Measurements from ENCODE around the gene ATP11C. TPM values are rescaled to one million over a fixed set of nuclear protein-coding genes. Genes with fewer than 3 reads are reported as not detected.
A peak's percentile ranks its signal among the peaks of the same experiment; 100 is the strongest.

The ATP11C gene
- total and polyA plus RNA-seq, 7 experiments from 2014 or later, result 4.5 to 27.5 (median 22.0) TPM

DNA sequence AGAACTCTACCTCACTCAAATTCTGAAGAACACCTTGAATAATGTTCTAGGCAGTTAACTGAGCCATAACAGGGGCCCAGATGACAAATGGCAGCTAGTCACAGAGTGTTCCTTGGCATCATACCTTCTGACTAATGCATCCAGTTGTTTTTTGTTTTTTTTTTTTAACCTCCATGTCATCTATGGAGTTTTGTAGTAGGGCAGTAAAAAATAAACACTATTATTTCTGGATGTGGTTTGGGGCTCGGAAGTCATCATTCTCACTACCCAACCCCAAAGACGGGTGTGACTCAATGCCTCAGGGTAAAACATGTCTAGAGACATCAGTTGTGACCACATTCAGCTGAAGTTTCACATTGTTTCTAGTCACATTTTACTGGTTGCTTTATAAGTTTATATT lies 193.7 kb downstream of the ATP11C start:
- Mint-ChIP-seq H3K27me3 (no peaks in the 10 kb centered on the region), H3K36me3 (peaks cover 0 to 36% (median 15%) of the 10 kb centered on the region in 5 donors), H3K9me3 (no peaks in the 10 kb centered on the region), H3K4me3 (peak overlapping the region in 2 of 10 donors; percentile 39 to 46), H3K27ac (peak overlapping the region in 3 of 9 donors; percentile 39 to 73 (median 41)), H3K4me1 (peaks cover 0 to 25% (median 0%) of the 10 kb centered on the region in 7 donors)
- H3K4me3 ChIP-seq (ENCODE audit: low read length), result no peak overlapping the region
- no peaks in the 10 kb centered on the region for H3K9me3 ChIP-seq (ENCODE audit: control insufficient read depth in 2 of 3, low read length in 3 of 3)
- no peaks in the 10 kb centered on the region for H3K27me3 ChIP-seq (ENCODE audit: control insufficient read depth in 2 of 2, insufficient read depth in 2 of 2, low read length in 2 of 2)
- H3K27ac ChIP-seq (ENCODE audit: low read depth, low read length), result no peak overlapping the region
- ChIA-PET POLR2A (no interaction called here), CTCF (no interaction called here)
- H3K36me3 ChIP-seq (ENCODE audit: control insufficient read depth in 2 of 3, insufficient read depth in 3 of 3, low read length in 3 of 3), result peaks cover 0 to 12% (median 0%) of the 10 kb centered on the region in 3 experiments
- ATAC-seq (peak; percentile 47), DNase-seq (peak in 1 of 9 donors; percentile 21)
- intact Hi-C loops (cut with micrococcal nuclease), result loop anchor here in 1 of 2 donors (1.0 to 5.0 kb wide), 2 partner anchors 27 to 193 kb away; partner anchors contain the start of gene ATP11C
- peaks cover 0 to 5% of the 10 kb centered on the region in 2 donors for H3K4me1 ChIP-seq (ENCODE audit: control insufficient read depth in 2 of 2, insufficient read depth in 2 of 2, low read length in 2 of 2)

DNA sequence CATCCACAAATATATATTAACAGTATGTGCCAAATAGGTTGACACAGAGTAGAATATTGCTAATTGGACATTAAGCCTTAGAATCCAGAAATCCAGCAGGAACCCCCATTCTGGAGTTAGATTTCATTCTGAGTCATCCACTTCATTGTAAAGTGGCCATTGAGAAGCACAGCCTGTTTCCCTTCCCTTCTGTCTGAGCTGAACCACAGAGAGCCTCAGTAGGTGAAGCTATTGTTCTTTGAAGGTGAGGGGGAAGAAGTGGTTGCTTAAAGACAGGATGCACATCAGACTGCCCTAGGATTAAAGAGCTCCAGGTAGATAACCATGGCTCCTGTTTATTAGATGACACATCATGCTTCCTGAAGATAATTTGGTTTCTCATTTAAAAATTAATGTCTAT lies 194.3 kb downstream of the ATP11C start:
- H3K36me3 Mint-ChIP-seq, result peaks cover 0 to 38% (median 15%) of the 10 kb centered on the region in 5 donors
- intact Hi-C loops (cut with micrococcal nuclease), result loop anchor here in 1 of 2 donors (5.0 kb wide), 1 partner anchor 194 kb away; the partner anchor contains the start of gene ATP11C

DNA sequence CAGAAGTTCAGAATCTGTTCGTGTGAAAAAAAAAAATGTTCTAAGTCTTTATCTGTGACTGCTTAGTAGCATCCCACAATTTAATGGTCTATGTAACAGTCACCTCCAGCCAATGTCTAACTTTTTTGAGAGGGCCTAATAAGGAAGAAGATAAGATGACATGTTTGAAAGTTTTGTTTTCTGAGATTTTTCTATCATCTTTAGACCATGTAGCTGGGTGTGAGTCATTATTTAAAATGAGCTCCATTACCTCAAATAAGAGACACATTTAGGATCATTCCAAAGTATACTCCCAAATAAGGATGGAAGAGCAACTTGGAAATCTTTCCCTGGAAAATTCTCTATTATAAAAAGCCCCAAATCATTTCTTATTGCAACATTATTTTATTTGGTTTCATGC lies 196.7 kb downstream of the ATP11C start:
- Histone ChIP-seq H3K27me3 (ENCODE audit: control insufficient read depth in 2 of 2, insufficient read depth in 2 of 2, low read length in 2 of 2) (no peaks in the 10 kb centered on the region), H3K27ac (ENCODE audit: low read depth, low read length) (no peak overlapping the region), H3K9me3 (ENCODE audit: control insufficient read depth in 2 of 3, low read length in 3 of 3) (no peaks in the 10 kb centered on the region), H3K4me1 (ENCODE audit: control insufficient read depth in 2 of 2, insufficient read depth in 2 of 2, low read length in 2 of 2) (peaks cover 0 to 5% of the 10 kb centered on the region in 2 donors), H3K4me3 (ENCODE audit: low read length) (no peak overlapping the region), H3K36me3 (ENCODE audit: control insufficient read depth in 2 of 3, insufficient read depth in 3 of 3, low read length in 3 of 3) (peaks cover 0 to 12% (median 0%) of the 10 kb centered on the region in 3 experiments)
- ATAC-seq (no peak), DNase-seq (no peak)
- Mint-ChIP-seq H3K27me3 (no peaks in the 10 kb centered on the region), H3K36me3 (peaks cover 0 to 43% (median 16%) of the 10 kb centered on the region in 5 donors), H3K4me1 (peaks cover 0 to 22% (median 0%) of the 10 kb centered on the region in 7 donors), H3K4me3 (no peak overlapping the region), H3K9me3 (no peaks in the 10 kb centered on the region), H3K27ac (no peak overlapping the region)
- intact Hi-C loops (cut with micrococcal nuclease), result loop anchor here in 1 of 2 donors (5.0 kb wide), 1 partner anchor 196 kb away; the partner anchor contains the start of gene ATP11C
- CTCF ChIA-PET, result no interaction called here
- POLR2A ChIA-PET, result no interaction called here

More for the DNA sequence above, 194.3 kb downstream of the ATP11C start:
- Histone ChIP-seq H3K4me3 (ENCODE audit: low read length) (no peak overlapping the region), H3K9me3 (ENCODE audit: control insufficient read depth in 2 of 3, low read length in 3 of 3) (no peaks in the 10 kb centered on the region), H3K36me3 (ENCODE audit: control insufficient read depth in 2 of 3, insufficient read depth in 3 of 3, low read length in 3 of 3) (peaks cover 0 to 12% (median 0%) of the 10 kb centered on the region in 3 experiments), H3K27ac (ENCODE audit: low read depth, low read length) (no peak overlapping the region), H3K4me1 (ENCODE audit: control insufficient read depth in 2 of 2, insufficient read depth in 2 of 2, low read length in 2 of 2) (peaks cover 0 to 5% of the 10 kb centered on the region in 2 donors), H3K27me3 (ENCODE audit: control insufficient read depth in 2 of 2, insufficient read depth in 2 of 2, low read length in 2 of 2) (no peaks in the 10 kb centered on the region)
- peak overlapping the region in 1 of 10 donors; percentile 46 for H3K4me3 Mint-ChIP-seq
- ChIA-PET CTCF (no interaction called here), POLR2A (no interaction called here)
- ATAC-seq, result no peak
- H3K27me3 Mint-ChIP-seq, result no peaks in the 10 kb centered on the region
- H3K4me1 Mint-ChIP-seq, result peaks cover 0 to 25% (median 0%) of the 10 kb centered on the region in 7 donors
- peak overlapping the region in 1 of 9 donors; percentile 73 for H3K27ac Mint-ChIP-seq
- H3K9me3 Mint-ChIP-seq, result no peaks in the 10 kb centered on the region
- no peak for DNase-seq

DNA sequence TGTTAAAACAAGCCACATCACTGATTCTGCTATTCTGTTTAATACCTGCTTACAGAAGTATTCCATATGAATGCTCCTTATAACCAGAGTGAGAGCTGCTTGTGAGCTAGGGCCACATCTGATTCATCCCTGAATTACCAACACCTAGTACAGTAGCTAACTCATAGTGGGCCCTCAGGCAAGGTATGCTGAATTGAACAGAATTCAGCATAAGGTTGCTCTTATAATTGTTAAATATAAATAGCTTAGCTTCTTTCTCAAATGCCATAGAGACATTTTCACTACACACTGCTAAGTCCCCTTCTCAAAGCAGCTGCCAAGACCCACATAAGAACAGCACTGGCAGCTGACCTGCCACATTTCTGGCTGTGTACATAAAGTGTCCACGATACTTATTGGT lies 197.9 kb downstream of the ATP11C start:
- H3K27ac ChIP-seq (ENCODE audit: low read depth, low read length), result no peak overlapping the region
- Mint-ChIP-seq H3K27me3 (no peaks in the 10 kb centered on the region), H3K27ac (no peak overlapping the region), H3K4me1 (peaks cover 0 to 13% (median 0%) of the 10 kb centered on the region in 7 donors), H3K4me3 (no peak overlapping the region), H3K36me3 (peaks cover 0 to 34% (median 9%) of the 10 kb centered on the region in 5 donors), H3K9me3 (no peaks in the 10 kb centered on the region)
- H3K27me3 ChIP-seq (ENCODE audit: control insufficient read depth in 2 of 2, insufficient read depth in 2 of 2, low read length in 2 of 2), result no peaks in the 10 kb centered on the region
- ChIA-PET POLR2A (no interaction called here), CTCF (no interaction called here)
- ATAC-seq (no peak), DNase-seq (no peak)
- H3K4me3 ChIP-seq (ENCODE audit: low read length), result no peak overlapping the region
- H3K9me3 ChIP-seq (ENCODE audit: control insufficient read depth in 2 of 3, low read length in 3 of 3), result no peaks in the 10 kb centered on the region
- peaks cover 0 to 5% of the 10 kb centered on the region in 2 donors for H3K4me1 ChIP-seq (ENCODE audit: control insufficient read depth in 2 of 2, insufficient read depth in 2 of 2, low read length in 2 of 2)
- intact Hi-C loops (cut with micrococcal nuclease), result loop anchor here in 1 of 2 donors (5.0 kb wide), 1 partner anchor 197 kb away; the partner anchor contains the start of gene ATP11C
- H3K36me3 ChIP-seq (ENCODE audit: control insufficient read depth in 2 of 3, insufficient read depth in 3 of 3, low read length in 3 of 3), result peaks cover 0 to 8% (median 0%) of the 10 kb centered on the region in 3 experiments

DNA sequence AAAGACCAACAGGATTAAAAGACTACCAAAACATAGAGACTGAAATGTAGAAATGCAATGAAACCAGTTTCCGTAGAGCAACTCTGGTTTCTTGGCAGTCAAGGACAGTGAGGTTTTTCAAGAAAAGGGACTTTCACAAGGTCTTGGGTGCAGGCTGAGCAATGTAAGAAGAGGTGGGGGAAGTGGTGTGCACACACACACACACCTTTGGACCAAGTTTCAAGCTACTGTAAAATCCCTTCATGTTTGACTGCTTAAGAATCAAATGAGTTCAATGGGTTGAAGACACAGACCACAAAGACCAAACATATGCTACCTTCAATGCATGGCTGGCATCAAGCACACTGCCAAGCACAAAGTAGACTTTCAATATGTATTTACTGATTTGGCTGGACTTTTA lies 207.1 kb downstream of the ATP11C start:
- Histone ChIP-seq H3K36me3 (ENCODE audit: control insufficient read depth in 2 of 3, insufficient read depth in 3 of 3, low read length in 3 of 3) (no peaks in the 10 kb centered on the region), H3K27me3 (ENCODE audit: control insufficient read depth in 2 of 2, insufficient read depth in 2 of 2, low read length in 2 of 2) (no peaks in the 10 kb centered on the region), H3K9me3 (ENCODE audit: control insufficient read depth in 2 of 3, low read length in 3 of 3) (no peaks in the 10 kb centered on the region), H3K27ac (ENCODE audit: low read depth, low read length) (no peak overlapping the region), H3K4me3 (ENCODE audit: low read length) (no peak overlapping the region), H3K4me1 (ENCODE audit: control insufficient read depth in 2 of 2, insufficient read depth in 2 of 2, low read length in 2 of 2) (no peaks in the 10 kb centered on the region)
- no peaks in the 10 kb centered on the region for H3K27me3 Mint-ChIP-seq
- ATAC-seq (no peak), DNase-seq (no peak)
- CTCF ChIA-PET, result no interaction called here
- H3K9me3 Mint-ChIP-seq, result no peaks in the 10 kb centered on the region
- peaks cover 0 to 13% (median 0%) of the 10 kb centered on the region in 7 donors for H3K4me1 Mint-ChIP-seq
- no peak overlapping the region for H3K27ac Mint-ChIP-seq
- peaks cover 0 to 21% (median 5%) of the 10 kb centered on the region in 5 donors for H3K36me3 Mint-ChIP-seq
- POLR2A ChIA-PET, result interaction anchor here (0.6 kb wide), 1 partner anchor 95 kb away, joined by 3 read pairs; no protein-coding TSS in a partner anchor
- H3K4me3 Mint-ChIP-seq, result no peak overlapping the region
- intact Hi-C loops (cut with micrococcal nuclease), result no loop called here

DNA sequence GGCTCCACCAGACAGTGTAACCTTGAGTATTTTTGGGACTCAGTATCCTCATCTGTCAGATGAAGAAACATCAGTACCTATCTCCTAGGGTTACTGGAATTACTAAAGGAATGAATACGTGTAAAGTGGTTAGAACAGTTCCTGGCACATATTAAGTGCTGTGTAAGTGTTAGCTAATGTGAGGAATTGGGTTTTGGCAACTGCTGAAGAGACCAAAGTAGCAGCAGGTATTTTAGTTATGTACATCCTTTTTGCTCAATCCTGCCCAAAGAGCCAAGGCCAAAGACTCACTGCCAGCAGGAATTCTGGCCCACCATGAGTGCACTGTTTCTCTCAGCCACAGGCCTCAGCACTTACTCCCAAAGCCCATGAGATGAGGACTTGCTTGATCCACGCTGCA lies 208.2 kb downstream of the ATP11C start:
- Histone ChIP-seq H3K4me3 (ENCODE audit: low read length) (no peak overlapping the region), H3K27ac (ENCODE audit: low read depth, low read length) (no peak overlapping the region), H3K36me3 (ENCODE audit: control insufficient read depth in 2 of 3, insufficient read depth in 3 of 3, low read length in 3 of 3) (no peaks in the 10 kb centered on the region), H3K27me3 (ENCODE audit: control insufficient read depth in 2 of 2, insufficient read depth in 2 of 2, low read length in 2 of 2) (no peaks in the 10 kb centered on the region), H3K4me1 (ENCODE audit: control insufficient read depth in 2 of 2, insufficient read depth in 2 of 2, low read length in 2 of 2) (no peaks in the 10 kb centered on the region), H3K9me3 (ENCODE audit: control insufficient read depth in 2 of 3, low read length in 3 of 3) (no peaks in the 10 kb centered on the region)
- ATAC-seq (no peak), DNase-seq (no peak)
- H3K27ac Mint-ChIP-seq, result no peak overlapping the region
- peaks cover 0 to 21% (median 5%) of the 10 kb centered on the region in 5 donors for H3K36me3 Mint-ChIP-seq
- ChIA-PET POLR2A (no interaction called here), CTCF (no interaction called here)
- peaks cover 0 to 13% (median 0%) of the 10 kb centered on the region in 7 donors for H3K4me1 Mint-ChIP-seq
- no peak overlapping the region for H3K4me3 Mint-ChIP-seq
- no peaks in the 10 kb centered on the region for H3K9me3 Mint-ChIP-seq
- no peaks in the 10 kb centered on the region for H3K27me3 Mint-ChIP-seq
- intact Hi-C loops (cut with micrococcal nuclease), result no loop called here

DNA sequence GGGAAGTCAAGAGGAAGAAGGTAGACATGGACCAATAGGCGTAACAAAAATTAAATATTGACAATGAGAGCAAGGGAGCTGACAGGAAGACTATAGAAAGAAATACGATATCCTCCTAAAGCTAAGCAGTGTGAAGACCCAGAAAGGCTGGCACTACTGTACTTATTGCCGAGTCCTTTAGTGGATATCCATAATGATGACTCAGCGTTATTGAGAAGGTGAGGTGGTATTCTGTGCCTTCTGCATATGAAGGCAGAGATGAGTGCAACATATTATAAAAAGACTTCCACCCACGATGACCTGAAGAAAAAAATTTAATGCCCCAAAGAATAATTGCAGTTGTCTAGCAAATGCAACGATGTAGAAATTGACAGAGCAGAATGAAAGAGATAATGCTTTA lies 211.9 kb downstream of the ATP11C start:
- Histone ChIP-seq H3K4me3 (ENCODE audit: low read length) (no peak overlapping the region), H3K27ac (ENCODE audit: low read depth, low read length) (no peak overlapping the region), H3K27me3 (ENCODE audit: control insufficient read depth in 2 of 2, insufficient read depth in 2 of 2, low read length in 2 of 2) (no peaks in the 10 kb centered on the region), H3K36me3 (ENCODE audit: control insufficient read depth in 2 of 3, insufficient read depth in 3 of 3, low read length in 3 of 3) (no peaks in the 10 kb centered on the region), H3K9me3 (ENCODE audit: control insufficient read depth in 2 of 3, low read length in 3 of 3) (no peaks in the 10 kb centered on the region), H3K4me1 (ENCODE audit: control insufficient read depth in 2 of 2, insufficient read depth in 2 of 2, low read length in 2 of 2) (no peaks in the 10 kb centered on the region)
- Mint-ChIP-seq H3K4me1 (peaks cover 0 to 10% (median 0%) of the 10 kb centered on the region in 7 donors), H3K4me3 (no peak overlapping the region), H3K36me3 (peaks cover 0 to 10% (median 6%) of the 10 kb centered on the region in 5 donors), H3K27ac (no peak overlapping the region), H3K27me3 (no peaks in the 10 kb centered on the region), H3K9me3 (no peaks in the 10 kb centered on the region)
- no peak for ATAC-seq
- POLR2A ChIA-PET, result no interaction called here
- intact Hi-C loops (cut with micrococcal nuclease), result no loop called here
- DNase-seq, result no peak
- CTCF ChIA-PET, result no interaction called here

Measured in naive thymus-derived CD4-positive, alpha-beta T cell (primary cell).